ENCODE results near the gene RAD18.

Gene RAD18

GRCh38 chr3:8839607-8840325, 123.5 kb downstream of the RAD18 start:
- H3K4ac ChIP-seq (ENCODE audit: low read depth, low read length) = no peak overlapping the region
- no CpG with 5 or more reads among the region's 9 CpGs for WGBS (ENCODE audit: extremely low coverage, insufficient coverage, insufficient read length)
- H2BK12ac ChIP-seq (ENCODE audit: low read length) = peak overlapping the region; percentile 70
- H2AFZ ChIP-seq (ENCODE audit: insufficient read depth, low read length, poor library complexity) = no peak overlapping the region
- no peaks in the 10 kb centered on the region for H3K79me1 ChIP-seq (ENCODE audit: low read length)
- no peak overlapping the region for H3K14ac ChIP-seq (ENCODE audit: low read length)
- H4K8ac ChIP-seq (ENCODE audit: low read depth, low read length) = no peak overlapping the region
- no peak overlapping the region for H4K12ac ChIP-seq (ENCODE audit: low read depth, low read length)
- no peak overlapping the region for H2BK5ac ChIP-seq (ENCODE audit: low read depth, low read length, poor library complexity)
- H3K9ac ChIP-seq (ENCODE audit: low read length) = no peak overlapping the region
- H3K18ac ChIP-seq (ENCODE audit: low read length) = no peak overlapping the region
- no peaks in the 10 kb centered on the region for H3K27me3 ChIP-seq (ENCODE audit: insufficient read depth, low read length)
- no peaks in the 10 kb centered on the region for H3K9me3 ChIP-seq (ENCODE audit: insufficient read depth, low read depth, low read length)
- peak overlapping the region; percentile 4 for H4K91ac ChIP-seq (ENCODE audit: low read depth, low read length)
- H3K23ac ChIP-seq (ENCODE audit: low read length) = no peak overlapping the region
- H3K4me2 ChIP-seq (ENCODE audit: low read length) = no peak overlapping the region
- no peaks in the 10 kb centered on the region for H3K79me2 ChIP-seq (ENCODE audit: control insufficient read depth, insufficient read depth, low read length, poor library complexity)
- H3K36me3 ChIP-seq (ENCODE audit: control insufficient read depth in 1 of 2, insufficient read depth in 2 of 2, low read length in 2 of 2) = no peaks in the 10 kb centered on the region
- H2BK120ac ChIP-seq (ENCODE audit: insufficient read depth, low read length, poor library complexity) = no peak overlapping the region
- H2AK5ac ChIP-seq (ENCODE audit: low read length) = no peak overlapping the region
- H3K27ac ChIP-seq (ENCODE audit: low read depth, low read length) = no peak overlapping the region
- no peak for DNase-seq
- no peak overlapping the region for H3K4me3 ChIP-seq (ENCODE audit: low read depth, low read length)
- peaks cover 6 to 19% of the 10 kb centered on the region in 2 experiments for H3K4me1 ChIP-seq (ENCODE audit: control insufficient read depth in 1 of 2, insufficient read depth in 2 of 2, low read length in 2 of 2)

- no peak overlapping the region for H3K9ac ChIP-seq (ENCODE audit: low read length)
- no peak overlapping the region for H3K27ac ChIP-seq (ENCODE audit: low read depth, low read length)
- H3K4me2 ChIP-seq (ENCODE audit: low read length) = no peak overlapping the region
- H2BK12ac ChIP-seq (ENCODE audit: low read length) = peak overlapping the region; percentile 26
- H3K36me3 ChIP-seq (ENCODE audit: control insufficient read depth in 1 of 2, insufficient read depth in 2 of 2, low read length in 2 of 2) = no peaks in the 10 kb centered on the region
- no peak overlapping the region for H2BK5ac ChIP-seq (ENCODE audit: low read depth, low read length, poor library complexity)
- H3K4ac ChIP-seq (ENCODE audit: low read depth, low read length) = no peak overlapping the region
- no peak overlapping the region for H3K18ac ChIP-seq (ENCODE audit: low read length)
- no peak overlapping the region for H4K12ac ChIP-seq (ENCODE audit: low read depth, low read length)
- H3K79me2 ChIP-seq (ENCODE audit: control insufficient read depth, insufficient read depth, low read length, poor library complexity) = no peaks in the 10 kb centered on the region
- no peak overlapping the region for H4K91ac ChIP-seq (ENCODE audit: low read depth, low read length)
- DNase-seq = no peak
- H3K23ac ChIP-seq (ENCODE audit: low read length) = no peak overlapping the region
- H3K27me3 ChIP-seq (ENCODE audit: insufficient read depth, low read length) = no peaks in the 10 kb centered on the region
- no peak overlapping the region for H2AFZ ChIP-seq (ENCODE audit: insufficient read depth, low read length, poor library complexity)
- H3K4me1 ChIP-seq (ENCODE audit: control insufficient read depth in 1 of 2, insufficient read depth in 2 of 2, low read length in 2 of 2) = peaks cover 6 to 19% of the 10 kb centered on the region in 2 experiments
- H3K14ac ChIP-seq (ENCODE audit: low read length) = peak overlapping the region; percentile 49
- no peak overlapping the region for H4K8ac ChIP-seq (ENCODE audit: low read depth, low read length)
- no CpG with 5 or more reads among the region's 3 CpGs for WGBS (ENCODE audit: extremely low coverage, insufficient coverage, insufficient read length)
- H3K9me3 ChIP-seq (ENCODE audit: insufficient read depth, low read depth, low read length) = no peaks in the 10 kb centered on the region
- no peak overlapping the region for H2AK5ac ChIP-seq (ENCODE audit: low read length)
- no peak overlapping the region for H3K4me3 ChIP-seq (ENCODE audit: low read depth, low read length)
- no peaks in the 10 kb centered on the region for H3K79me1 ChIP-seq (ENCODE audit: low read length)
- H2BK120ac ChIP-seq (ENCODE audit: insufficient read depth, low read length, poor library complexity) = no peak overlapping the region
Measured at GRCh38 chr3:8838765-8839423, 124.4 kb downstream of the RAD18 start.

GRCh38 chr3:8838234-8838633, 125.0 kb downstream of the RAD18 start:
- DNase-seq = peak; percentile 48 to 62
- Histone ChIP-seq H3K79me2 (ENCODE audit: control insufficient read depth, insufficient read depth, low read length, poor library complexity) (no peaks in the 10 kb centered on the region), H3K9ac (ENCODE audit: low read length) (no peak overlapping the region), H3K9me3 (ENCODE audit: insufficient read depth, low read depth, low read length) (no peaks in the 10 kb centered on the region), H2AFZ (ENCODE audit: insufficient read depth, low read length, poor library complexity) (no peak overlapping the region), H4K91ac (ENCODE audit: low read depth, low read length) (no peak overlapping the region), H2AK5ac (ENCODE audit: low read length) (no peak overlapping the region), H2BK5ac (ENCODE audit: low read depth, low read length, poor library complexity) (no peak overlapping the region), H3K27me3 (ENCODE audit: insufficient read depth, low read length) (no peaks in the 10 kb centered on the region), H4K12ac (ENCODE audit: low read depth, low read length) (no peak overlapping the region), H3K27ac (ENCODE audit: low read depth, low read length) (no peak overlapping the region), H3K4me1 (ENCODE audit: control insufficient read depth in 1 of 2, insufficient read depth in 2 of 2, low read length in 2 of 2) (peaks cover 6 to 19% of the 10 kb centered on the region in 2 experiments), H3K36me3 (ENCODE audit: control insufficient read depth in 1 of 2, insufficient read depth in 2 of 2, low read length in 2 of 2) (no peaks in the 10 kb centered on the region), H3K4ac (ENCODE audit: low read depth, low read length) (no peak overlapping the region), H4K8ac (ENCODE audit: low read depth, low read length) (no peak overlapping the region), H3K4me3 (ENCODE audit: low read depth, low read length) (no peak overlapping the region), H3K18ac (ENCODE audit: low read length) (no peak overlapping the region), H3K23ac (ENCODE audit: low read length) (no peak overlapping the region), H2BK120ac (ENCODE audit: insufficient read depth, low read length, poor library complexity) (no peak overlapping the region), H3K79me1 (ENCODE audit: low read length) (no peaks in the 10 kb centered on the region), H2BK12ac (ENCODE audit: low read length) (no peak overlapping the region), H3K4me2 (ENCODE audit: low read length) (no peak overlapping the region), H3K14ac (ENCODE audit: low read length) (no peak overlapping the region)
- WGBS (ENCODE audit: extremely low coverage, insufficient coverage, insufficient read length) = no CpG with 5 or more reads among the region's 4 CpGs

GRCh38 chr3:8837162-8837561, 126.1 kb downstream of the RAD18 start:
- Histone ChIP-seq H3K79me2 (ENCODE audit: control insufficient read depth, insufficient read depth, low read length, poor library complexity) (no peaks in the 10 kb centered on the region), H3K27me3 (ENCODE audit: insufficient read depth, low read length) (no peaks in the 10 kb centered on the region), H3K14ac (ENCODE audit: low read length) (no peak overlapping the region), H2BK12ac (ENCODE audit: low read length) (no peak overlapping the region), H3K4me1 (ENCODE audit: control insufficient read depth in 1 of 2, insufficient read depth in 2 of 2, low read length in 2 of 2) (peaks cover 6 to 19% of the 10 kb centered on the region in 2 experiments), H3K4me2 (ENCODE audit: low read length) (no peak overlapping the region), H4K12ac (ENCODE audit: low read depth, low read length) (no peak overlapping the region), H2AFZ (ENCODE audit: insufficient read depth, low read length, poor library complexity) (no peak overlapping the region), H2BK5ac (ENCODE audit: low read depth, low read length, poor library complexity) (no peak overlapping the region), H3K36me3 (ENCODE audit: control insufficient read depth in 1 of 2, insufficient read depth in 2 of 2, low read length in 2 of 2) (no peaks in the 10 kb centered on the region), H3K4ac (ENCODE audit: low read depth, low read length) (no peak overlapping the region), H3K4me3 (ENCODE audit: low read depth, low read length) (no peak overlapping the region), H3K18ac (ENCODE audit: low read length) (no peak overlapping the region), H3K9ac (ENCODE audit: low read length) (no peak overlapping the region), H4K91ac (ENCODE audit: low read depth, low read length) (no peak overlapping the region), H3K23ac (ENCODE audit: low read length) (no peak overlapping the region), H4K8ac (ENCODE audit: low read depth, low read length) (no peak overlapping the region), H3K27ac (ENCODE audit: low read depth, low read length) (no peak overlapping the region), H3K9me3 (ENCODE audit: insufficient read depth, low read depth, low read length) (no peaks in the 10 kb centered on the region), H2BK120ac (ENCODE audit: insufficient read depth, low read length, poor library complexity) (no peak overlapping the region), H2AK5ac (ENCODE audit: low read length) (no peak overlapping the region), H3K79me1 (ENCODE audit: low read length) (no peaks in the 10 kb centered on the region)
- DNase-seq = no peak
- WGBS (ENCODE audit: extremely low coverage, insufficient coverage, insufficient read length) = no CpG with 5 or more reads among the region's 3 CpGs
